GM10248 (cell line): Measurements from ENCODE around the gene SUMF1.

Experiments used
- CTCF ChIA-PET: fragments of 300-600 bp; sonication (Branson Sonifier 250); formaldehyde crosslinking; extraction: SDS; loops from one replicate; lab custom pipeline; 2021; ENCODE audit warnings: antibody characterized with exemption; lab: Yijun Ruan, JAX
- POLR2A ChIA-PET: fragments of 350-650 bp; sonication (Branson Sonifier 250); formaldehyde crosslinking; extraction: SDS; loops from one replicate; lab custom pipeline; 2020; ENCODE audit warnings: antibody characterized with exemption; lab: Yijun Ruan, JAX
- DNase-seq: peaks from one replicate; pipeline ENCODE4 v3.0.0; 2012; ENCODE audit errors: extremely low spot score
- TF ChIP-seq, protein P1 (sequence below): IDR thresholded peaks from 2 replicates; pipeline ENCODE4 v1.5.1; 2012; ENCODE audit warnings: mild to moderate bottlenecking, low read depth; ENCODE audit errors: extremely low read depth, missing control alignments, control extremely low read depth

SUMF1 gene

GRCh38 chr3:4506559-4507023 lies 39.5 kb upstream of the SUMF1 start:
- no peak for DNase-seq
- ChIA-PET CTCF (interaction anchor here (1.6 to 2.4 kb wide), 2 partner anchors 11 to 14 kb away, joined by 5 to 8 read pairs; partner anchors contain the start of gene ITPR1), POLR2A (interaction anchor here (1.2 to 1.7 kb wide), 2 partner anchors 13 kb away, joined by 4 to 14 read pairs; partner anchors contain the start of gene ITPR1)
- TF ChIP-seq, protein P1, sequence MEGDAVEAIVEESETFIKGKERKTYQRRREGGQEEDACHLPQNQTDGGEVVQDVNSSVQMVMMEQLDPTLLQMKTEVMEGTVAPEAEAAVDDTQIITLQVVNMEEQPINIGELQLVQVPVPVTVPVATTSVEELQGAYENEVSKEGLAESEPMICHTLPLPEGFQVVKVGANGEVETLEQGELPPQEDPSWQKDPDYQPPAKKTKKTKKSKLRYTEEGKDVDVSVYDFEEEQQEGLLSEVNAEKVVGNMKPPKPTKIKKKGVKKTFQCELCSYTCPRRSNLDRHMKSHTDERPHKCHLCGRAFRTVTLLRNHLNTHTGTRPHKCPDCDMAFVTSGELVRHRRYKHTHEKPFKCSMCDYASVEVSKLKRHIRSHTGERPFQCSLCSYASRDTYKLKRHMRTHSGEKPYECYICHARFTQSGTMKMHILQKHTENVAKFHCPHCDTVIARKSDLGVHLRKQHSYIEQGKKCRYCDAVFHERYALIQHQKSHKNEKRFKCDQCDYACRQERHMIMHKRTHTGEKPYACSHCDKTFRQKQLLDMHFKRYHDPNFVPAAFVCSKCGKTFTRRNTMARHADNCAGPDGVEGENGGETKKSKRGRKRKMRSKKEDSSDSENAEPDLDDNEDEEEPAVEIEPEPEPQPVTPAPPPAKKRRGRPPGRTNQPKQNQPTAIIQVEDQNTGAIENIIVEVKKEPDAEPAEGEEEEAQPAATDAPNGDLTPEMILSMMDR, result no peak

GRCh38 chr3:4505688-4506558 lies 38.9 kb upstream of the SUMF1 start:
- TF ChIP-seq, protein P1, result no peak
- DNase-seq, result no peak
- CTCF ChIA-PET, result interaction anchor here (1.1 to 2.4 kb wide), 4 partner anchors 13 to 128 kb away, joined by 3 to 8 read pairs (median 5); partner anchors contain the start of gene ITPR1
- POLR2A ChIA-PET, result interaction anchor here (1.2 kb wide), 1 partner anchor 12 kb away, joined by 4 read pairs; the partner anchor contains the start of gene ITPR1

- CTCF ChIA-PET, result interaction anchor here (0.7 to 1.8 kb wide), 4 partner anchors 10 to 154 kb away, joined by 5 to 7 read pairs (median 5); no protein-coding TSS in a partner anchor
- POLR2A ChIA-PET, result interaction anchor here (0.9 kb wide), 1 partner anchor 11 kb away, joined by 3 read pairs; no protein-coding TSS in a partner anchor
Measured at GRCh38 chr3:4504340-4505261, 37.5 kb upstream of the SUMF1 start.

GRCh38 chr3:4503050-4503449 lies 36.0 kb upstream of the SUMF1 start:
- POLR2A ChIA-PET, result interaction anchor here (1.0 kb wide), 1 partner anchor 9 kb away, joined by 9 read pairs; the partner anchor contains the start of gene ITPR1
- TF ChIP-seq, protein P1, result no peak
- DNase-seq, result no peak
- CTCF ChIA-PET, result interaction anchor here (2.2 kb wide), 1 partner anchor 10 kb away, joined by 8 read pairs; the partner anchor contains the start of gene ITPR1

More at GRCh38 chr3:4504340-4505261, 37.5 kb upstream of the SUMF1 start:
- no peak for DNase-seq
- TF ChIP-seq, protein P1, result no peak

DNA sequence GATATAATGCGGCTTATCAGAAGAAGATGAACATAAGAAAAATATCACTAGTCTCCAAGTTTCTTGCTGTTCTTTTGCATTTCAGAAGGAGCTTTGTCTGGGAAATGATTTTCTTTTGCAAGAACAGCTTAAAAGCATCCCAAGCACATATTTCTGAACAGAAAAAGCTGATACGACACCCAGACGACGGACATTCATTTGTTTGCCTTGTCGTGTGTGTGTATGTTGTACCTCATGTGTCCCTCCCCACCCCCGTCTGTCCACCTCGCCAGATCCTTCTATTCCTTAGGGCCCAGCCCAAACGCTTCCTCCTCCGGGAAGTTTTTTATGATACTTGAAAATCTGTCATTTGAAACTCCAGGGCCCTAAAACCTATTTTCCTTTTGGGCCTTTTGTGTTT lies 34.9 kb upstream of the SUMF1 start:
- TF ChIP-seq, protein P1, result no peak
- CTCF ChIA-PET, result interaction anchor here (0.7 to 2.2 kb wide), 3 partner anchors 8 to 132 kb away, joined by 3 to 8 read pairs (median 3); partner anchors contain the start of gene ITPR1
- no peak for DNase-seq
- POLR2A ChIA-PET, result interaction anchor here (0.8 kb wide), 1 partner anchor 9 kb away, joined by 3 read pairs; the partner anchor contains the start of gene ITPR1
